Muscle layer of duodenum (tissue), 2 donors: ENCODE measurements around the gene CASS4.

Experiments used
- H3K27ac ChIP-seq: one replicate; pipeline ENCODE4 v1.7.0; 2013; ENCODE audit warnings: mild to moderate bottlenecking, low read length
- H3K27me3 ChIP-seq: one replicate; pipeline ENCODE4 v1.7.0; 2013; ENCODE audit warnings: low read depth, mild to moderate bottlenecking, control low read depth, low read length
- H3K36me3 ChIP-seq, 2 donors: one replicate each; pipeline ENCODE4 v1.7.0; 2013; ENCODE audit warnings: low read length in 2 of 2, control low read depth in 1 of 2, mild to moderate bottlenecking in 1 of 2; ENCODE audit not compliant: insufficient read depth in 2 of 2, control insufficient read depth in 1 of 2
- H3K4me1 ChIP-seq, 2 donors: one replicate each; pipeline ENCODE4 v1.7.0; 2013; ENCODE audit warnings: low read length in 2 of 2, mild to moderate bottlenecking in 2 of 2, control low read depth in 1 of 2, moderate library complexity in 1 of 2; ENCODE audit not compliant: insufficient read depth in 2 of 2, control insufficient read depth in 1 of 2
- H3K4me3 ChIP-seq, 2 donors: one replicate each; pipeline ENCODE4 v1.7.0; 2013; ENCODE audit warnings: low read length in 2 of 2, low read depth in 1 of 2, mild to moderate bottlenecking in 1 of 2
- H3K9me3 ChIP-seq, 2 donors: one replicate each; pipeline ENCODE4 v1.7.0; 2013; ENCODE audit warnings: low read length in 2 of 2, control low read depth in 1 of 2, mild to moderate bottlenecking in 1 of 2; ENCODE audit not compliant: control insufficient read depth in 1 of 2
- donor health status: healthy.

CASS4 gene, protein sequence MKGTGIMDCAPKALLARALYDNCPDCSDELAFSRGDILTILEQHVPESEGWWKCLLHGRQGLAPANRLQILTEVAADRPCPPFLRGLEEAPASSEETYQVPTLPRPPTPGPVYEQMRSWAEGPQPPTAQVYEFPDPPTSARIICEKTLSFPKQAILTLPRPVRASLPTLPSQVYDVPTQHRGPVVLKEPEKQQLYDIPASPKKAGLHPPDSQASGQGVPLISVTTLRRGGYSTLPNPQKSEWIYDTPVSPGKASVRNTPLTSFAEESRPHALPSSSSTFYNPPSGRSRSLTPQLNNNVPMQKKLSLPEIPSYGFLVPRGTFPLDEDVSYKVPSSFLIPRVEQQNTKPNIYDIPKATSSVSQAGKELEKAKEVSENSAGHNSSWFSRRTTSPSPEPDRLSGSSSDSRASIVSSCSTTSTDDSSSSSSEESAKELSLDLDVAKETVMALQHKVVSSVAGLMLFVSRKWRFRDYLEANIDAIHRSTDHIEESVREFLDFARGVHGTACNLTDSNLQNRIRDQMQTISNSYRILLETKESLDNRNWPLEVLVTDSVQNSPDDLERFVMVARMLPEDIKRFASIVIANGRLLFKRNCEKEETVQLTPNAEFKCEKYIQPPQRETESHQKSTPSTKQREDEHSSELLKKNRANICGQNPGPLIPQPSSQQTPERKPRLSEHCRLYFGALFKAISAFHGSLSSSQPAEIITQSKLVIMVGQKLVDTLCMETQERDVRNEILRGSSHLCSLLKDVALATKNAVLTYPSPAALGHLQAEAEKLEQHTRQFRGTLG

DNA sequence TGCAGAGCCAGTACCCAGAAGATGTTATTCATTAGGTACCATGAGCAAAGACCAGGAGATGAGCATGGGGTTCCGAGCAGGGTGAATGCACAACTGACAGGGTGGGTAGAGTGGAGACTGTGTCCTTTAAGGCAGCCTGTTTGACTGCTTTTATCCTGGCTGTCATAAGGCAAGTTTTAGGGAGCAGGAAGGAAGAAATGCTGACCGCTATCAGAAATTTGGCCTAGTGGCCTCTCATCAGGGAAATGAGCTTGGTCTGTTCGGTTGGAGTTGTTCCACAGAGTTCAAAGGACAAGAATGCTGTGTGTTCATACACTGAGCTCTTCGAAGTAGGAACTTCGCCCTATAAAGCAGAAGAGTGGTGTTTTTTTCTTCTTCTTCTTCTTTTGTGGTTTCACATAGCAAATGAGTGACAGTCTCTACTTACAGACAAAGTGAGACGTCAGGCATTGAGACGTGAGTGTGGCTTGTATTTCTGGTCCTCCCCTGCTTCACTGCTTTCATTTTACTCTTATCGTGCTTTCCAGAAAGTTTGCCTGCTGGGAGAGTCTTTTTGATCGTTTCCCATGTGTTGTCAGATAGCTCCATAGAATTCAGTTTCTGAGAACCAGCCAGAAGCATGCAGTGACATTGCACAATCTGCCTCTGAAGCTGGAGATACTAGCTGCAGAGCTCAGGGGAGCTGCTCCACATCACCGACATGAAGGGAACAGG lies at the start of gene CASS4:
CASS4 (plus strand) TSS at position 502 of the 714 bp plus-strand sequence; CDS start at position 701, 199 bp downstream.
- Histone ChIP-seq H3K27me3 (no peaks in the 10 kb centered on the region), H3K36me3 (peaks cover 8 to 14% of the 10 kb centered on the region in 2 donors), H3K9me3 (no peaks in the 10 kb centered on the region), H3K27ac (peak within 1 kb of the TSS; percentile 84), H3K4me3 (peak within 1 kb of the TSS; percentile 32 to 40), H3K4me1 (peaks cover 0 to 9% of the 10 kb centered on the region in 2 donors)

- no peak overlapping the region for H3K27ac ChIP-seq
Measured at GRCh38 chr20:56362833-56363413, 49.1 kb upstream of the CASS4 start.

DNA sequence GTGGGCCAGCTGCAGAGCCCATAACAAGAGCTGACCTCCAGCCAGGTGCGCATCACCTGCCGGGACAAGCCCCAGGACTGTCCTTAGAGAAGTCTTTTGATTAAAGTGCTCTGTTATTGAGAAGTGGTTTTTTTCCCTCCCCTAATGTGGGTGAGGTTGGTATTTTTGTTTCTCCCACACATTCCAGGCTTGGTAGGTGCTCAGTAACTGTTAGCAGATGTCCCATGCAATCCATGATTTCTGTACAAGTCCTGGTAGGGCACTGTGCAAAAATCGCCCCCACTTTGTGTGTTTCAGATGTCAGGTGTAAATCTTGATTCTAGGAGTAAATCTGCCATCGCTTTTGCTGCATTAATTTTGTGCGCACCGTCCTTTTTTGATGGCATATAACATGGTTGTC lies 48.6 kb upstream of the CASS4 start:
- Histone ChIP-seq H3K36me3 (peaks cover 11 to 35% of the 10 kb centered on the region in 2 donors), H3K4me3 (no peak overlapping the region), H3K27ac (no peak overlapping the region), H3K9me3 (no peaks in the 10 kb centered on the region), H3K4me1 (peaks cover 12 to 21% of the 10 kb centered on the region in 2 donors), H3K27me3 (no peaks in the 10 kb centered on the region)

More at GRCh38 chr20:56362833-56363413, 49.1 kb upstream of the CASS4 start:
- H3K4me3 ChIP-seq, result no peak overlapping the region
- peaks cover 11 to 33% of the 10 kb centered on the region in 2 donors for H3K36me3 ChIP-seq
- no peaks in the 10 kb centered on the region for H3K27me3 ChIP-seq
- peaks cover 12 to 21% of the 10 kb centered on the region in 2 donors for H3K4me1 ChIP-seq
- no peaks in the 10 kb centered on the region for H3K9me3 ChIP-seq

- Histone ChIP-seq H3K9me3 (no peaks in the 10 kb centered on the region), H3K4me1 (no peaks in the 10 kb centered on the region), H3K27me3 (no peaks in the 10 kb centered on the region), H3K27ac (no peak overlapping the region), H3K36me3 (peaks cover 14 to 36% of the 10 kb centered on the region in 2 donors), H3K4me3 (no peak overlapping the region)
Measured at GRCh38 chr20:56368351-56369134, 43.5 kb upstream of the CASS4 start.

DNA sequence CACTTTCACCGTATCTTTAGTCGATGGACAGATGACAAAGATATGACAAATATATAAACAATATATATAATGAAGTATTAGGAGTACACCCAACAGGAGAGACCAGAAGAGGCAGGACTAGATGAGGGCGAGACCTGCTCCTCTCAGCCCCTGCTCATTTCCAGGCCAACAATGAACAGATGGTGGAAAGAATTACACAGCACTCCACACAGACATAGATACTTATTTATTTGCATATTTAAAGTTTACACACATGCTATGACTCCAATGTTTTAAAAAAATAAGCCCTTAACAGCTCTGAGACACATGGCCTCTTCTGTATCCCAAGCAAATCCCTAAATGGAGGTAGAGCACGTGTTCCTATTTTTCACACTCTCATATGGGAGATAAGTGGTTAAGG lies 42.9 kb upstream of the CASS4 start:
- H3K27ac ChIP-seq, result no peak overlapping the region
- H3K4me3 ChIP-seq, result no peak overlapping the region
- no peaks in the 10 kb centered on the region for H3K4me1 ChIP-seq
- H3K9me3 ChIP-seq, result no peaks in the 10 kb centered on the region
- H3K36me3 ChIP-seq, result peaks cover 14 to 36% of the 10 kb centered on the region in 2 donors
- H3K27me3 ChIP-seq, result no peaks in the 10 kb centered on the region

- H3K4me1 ChIP-seq, result no peaks in the 10 kb centered on the region
- peaks cover 8 to 15% of the 10 kb centered on the region in 2 donors for H3K36me3 ChIP-seq
- H3K9me3 ChIP-seq, result no peaks in the 10 kb centered on the region
- no peak overlapping the region for H3K4me3 ChIP-seq
- H3K27ac ChIP-seq, result no peak overlapping the region
- H3K27me3 ChIP-seq, result no peaks in the 10 kb centered on the region
Measured at GRCh38 chr20:56371977-56372376, 40.1 kb upstream of the CASS4 start.

GRCh38 chr20:56372850-56373249 lies 39.2 kb upstream of the CASS4 start:
- Histone ChIP-seq H3K36me3 (peaks cover 5 to 6% of the 10 kb centered on the region in 2 donors), H3K9me3 (no peaks in the 10 kb centered on the region), H3K4me3 (no peak overlapping the region), H3K27ac (no peak overlapping the region), H3K27me3 (no peaks in the 10 kb centered on the region), H3K4me1 (no peaks in the 10 kb centered on the region)

DNA sequence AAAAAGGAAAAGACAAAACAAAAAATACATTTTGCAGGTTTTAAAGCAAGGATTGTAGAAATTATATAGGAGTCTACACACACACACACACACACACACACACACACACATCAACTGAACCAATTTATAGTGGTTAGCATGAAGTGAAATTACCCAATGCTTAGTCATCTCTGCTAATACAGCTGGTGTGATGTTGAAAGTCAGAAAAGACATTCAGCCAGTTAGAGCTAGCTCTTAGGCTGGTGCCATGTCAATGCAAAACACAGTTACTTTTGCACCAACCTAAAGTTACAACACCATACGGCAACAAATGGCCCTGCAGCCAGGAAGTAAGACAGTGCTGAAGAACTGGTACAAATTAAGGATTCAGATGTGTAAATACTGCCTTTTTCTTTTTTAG lies 38.1 kb upstream of the CASS4 start:
- no peaks in the 10 kb centered on the region for H3K27me3 ChIP-seq
- peaks cover 4 to 5% of the 10 kb centered on the region in 2 donors for H3K36me3 ChIP-seq
- H3K4me3 ChIP-seq, result no peak overlapping the region
- H3K4me1 ChIP-seq, result no peaks in the 10 kb centered on the region
- H3K9me3 ChIP-seq, result no peaks in the 10 kb centered on the region
- no peak overlapping the region for H3K27ac ChIP-seq

- H3K4me3 ChIP-seq, result no peak overlapping the region
- H3K36me3 ChIP-seq, result peaks cover 0 to 5% of the 10 kb centered on the region in 2 donors
- no peaks in the 10 kb centered on the region for H3K27me3 ChIP-seq
- H3K27ac ChIP-seq, result no peak overlapping the region
- no peaks in the 10 kb centered on the region for H3K4me1 ChIP-seq
- H3K9me3 ChIP-seq, result no peaks in the 10 kb centered on the region
Measured at GRCh38 chr20:56376331-56376730, 35.7 kb upstream of the CASS4 start.

DNA sequence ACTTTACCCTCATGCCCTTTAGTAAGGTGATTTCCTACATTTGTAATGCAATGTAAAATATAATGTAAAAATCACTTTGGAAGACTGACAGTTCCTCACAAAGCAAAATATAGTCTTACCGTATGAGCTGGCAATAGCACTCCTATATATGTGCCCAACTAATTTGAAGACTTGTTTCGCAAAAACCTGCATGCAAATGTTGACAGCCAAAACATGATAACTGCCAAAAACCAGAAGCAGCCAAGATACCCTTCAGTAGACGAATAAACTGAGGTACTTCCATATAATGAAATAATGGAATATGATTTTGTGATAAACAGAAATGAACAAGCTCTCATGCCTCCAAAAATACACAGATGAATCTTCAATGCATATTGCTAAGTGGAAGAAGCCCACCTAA lies 33.7 kb upstream of the CASS4 start:
- no peaks in the 10 kb centered on the region for H3K36me3 ChIP-seq
- H3K27ac ChIP-seq, result no peak overlapping the region
- no peak overlapping the region for H3K4me3 ChIP-seq
- no peaks in the 10 kb centered on the region for H3K4me1 ChIP-seq
- H3K27me3 ChIP-seq, result no peaks in the 10 kb centered on the region
- H3K9me3 ChIP-seq, result no peaks in the 10 kb centered on the region
